Body of pancreas (tissue), 4 donors: ENCODE measurements around the gene NEMP2.

Experiments used
- CTCF ChIP-seq, 7 experiments: fragments of 450-650 bp in 4 of 7; fragments of 200-600 bp in 3 of 7; sonication (generic) in 3 of 7; IDR thresholded peaks; one replicate each; pipeline ENCODE4 v1.5.1; 2016 to 2019; ENCODE audit warnings: antibody characterized with exemption in 7 of 7
- POLR2A ChIP-seq, 3 donors: fragments of 450-650 bp; IDR thresholded peaks; one replicate each; pipeline ENCODE4 v1.6.1; 2016; ENCODE audit warnings: antibody characterized with exemption in 3 of 3, mild to moderate bottlenecking in 2 of 3

- TF ChIP-seq CTCF (IDR thresholded peaks at IDR 0.05) (no peak), POLR2A (IDR thresholded peaks at IDR 0.05) (no peak)
These were observed 558 bp upstream of the NEMP2 start for GRCh38 chr2:190535121-190535439.
